Measurements from ENCODE around the gene GDI1. TPM values are rescaled to one million over a fixed set of nuclear protein-coding genes. Genes with fewer than 3 reads are reported as not detected.

Gene GDI1
- total and polyA plus RNA-seq, 2 donors (not counting 1 experiment from before 2014, with no cell fraction given), result 199 to 311 TPM

DNA sequence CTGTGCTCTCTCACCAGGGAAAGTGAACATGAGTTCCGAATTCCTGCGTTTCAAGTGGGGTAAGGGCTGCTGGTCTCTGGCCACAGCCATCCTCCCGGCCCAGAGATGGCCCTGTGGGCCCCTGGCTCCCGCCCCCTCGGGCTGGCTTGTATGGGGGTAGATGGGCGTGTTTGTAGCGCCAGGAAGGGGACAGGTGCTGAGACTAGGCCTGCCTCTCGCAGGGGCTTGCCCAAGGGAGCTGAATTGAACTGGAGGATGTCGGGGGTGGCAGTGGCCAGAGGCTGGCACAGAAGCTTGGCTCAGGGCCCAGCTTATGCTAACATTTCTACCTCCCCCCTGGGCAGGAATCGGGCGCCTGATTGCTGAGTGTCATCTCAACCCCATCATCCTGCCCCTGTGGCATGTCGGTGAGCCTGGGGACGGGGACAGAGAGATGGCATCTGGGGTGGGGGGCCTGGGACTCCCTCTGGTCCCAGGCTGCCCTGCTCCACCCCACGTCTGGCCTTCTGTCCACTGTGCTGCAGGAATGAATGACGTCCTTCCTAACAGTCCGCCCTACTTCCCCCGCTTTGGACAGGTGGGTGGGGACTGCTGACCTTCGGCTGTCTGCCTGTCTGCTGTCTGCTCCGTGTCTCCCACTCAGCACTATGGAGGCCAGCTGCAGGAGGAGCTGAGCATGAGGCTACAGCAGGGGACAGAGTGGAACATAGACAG lies 17.1 kb upstream of the GDI1 start:
- CTCF ChIA-PET, result no interaction called here
- Histone ChIP-seq H4K20me1 (ENCODE audit: control insufficient read depth, insufficient read depth, low read length, poor library complexity, severe bottlenecking) (no peaks in the 10 kb centered on the region), H3K9me3 (ENCODE audit: control extremely low read depth in 1 of 3, control insufficient read depth in 2 of 3, insufficient read depth in 1 of 3, low read length in 2 of 3) (no peaks in the 10 kb centered on the region), H3K27me3 (replicated peaks in 1 of 4; ENCODE audit: control extremely low read depth in 1 of 4, control insufficient read depth in 3 of 4, insufficient read depth in 4 of 4, low read length in 3 of 4) (no peaks in the 10 kb centered on the region), H3K4me3 (ENCODE audit: control extremely low read depth in 1 of 5, extremely low read depth in 1 of 5, insufficient read depth in 1 of 5, low read depth in 2 of 5, low read length in 4 of 5) (no peak overlapping the region), H3K79me2 (ENCODE audit: control insufficient read depth, insufficient read depth, low read length) (no peaks in the 10 kb centered on the region), H3K4me1 (ENCODE audit: control insufficient read depth in 2 of 2, insufficient read depth in 2 of 2, low read length in 2 of 2) (no peaks in the 10 kb centered on the region), H2AFZ (ENCODE audit: insufficient read depth, low read depth, low read length, poor library complexity, severe bottlenecking) (no peak overlapping the region), H3K4me2 (replicated peaks; ENCODE audit: low read depth, low read length, poor library complexity, severe bottlenecking) (no peak overlapping the region), H3K27ac (ENCODE audit: low read length in 2 of 2) (no peak overlapping the region), H3K36me3 (replicated peaks in 1 of 2; ENCODE audit: control extremely low read depth in 1 of 2, control insufficient read depth in 1 of 2, extremely low read depth in 1 of 2, insufficient read depth in 2 of 2, low read length in 1 of 2) (peaks cover 0 to 3% of the 10 kb centered on the region in 2 experiments), H3K9ac (ENCODE audit: low read length) (no peak overlapping the region)
- no peaks in the 10 kb centered on the region for H3K9me3 Mint-ChIP-seq (ENCODE audit: insufficient read depth)
- ATAC-seq (ENCODE audit: low read depth) (no peak), DNase-seq (no peak)
- H3K27me3 Mint-ChIP-seq, result no peaks in the 10 kb centered on the region
- H3K4me3 Mint-ChIP-seq, result no peak overlapping the region
- H3K27ac Mint-ChIP-seq, result no peak overlapping the region
- TF ChIP-seq, protein P1, sequence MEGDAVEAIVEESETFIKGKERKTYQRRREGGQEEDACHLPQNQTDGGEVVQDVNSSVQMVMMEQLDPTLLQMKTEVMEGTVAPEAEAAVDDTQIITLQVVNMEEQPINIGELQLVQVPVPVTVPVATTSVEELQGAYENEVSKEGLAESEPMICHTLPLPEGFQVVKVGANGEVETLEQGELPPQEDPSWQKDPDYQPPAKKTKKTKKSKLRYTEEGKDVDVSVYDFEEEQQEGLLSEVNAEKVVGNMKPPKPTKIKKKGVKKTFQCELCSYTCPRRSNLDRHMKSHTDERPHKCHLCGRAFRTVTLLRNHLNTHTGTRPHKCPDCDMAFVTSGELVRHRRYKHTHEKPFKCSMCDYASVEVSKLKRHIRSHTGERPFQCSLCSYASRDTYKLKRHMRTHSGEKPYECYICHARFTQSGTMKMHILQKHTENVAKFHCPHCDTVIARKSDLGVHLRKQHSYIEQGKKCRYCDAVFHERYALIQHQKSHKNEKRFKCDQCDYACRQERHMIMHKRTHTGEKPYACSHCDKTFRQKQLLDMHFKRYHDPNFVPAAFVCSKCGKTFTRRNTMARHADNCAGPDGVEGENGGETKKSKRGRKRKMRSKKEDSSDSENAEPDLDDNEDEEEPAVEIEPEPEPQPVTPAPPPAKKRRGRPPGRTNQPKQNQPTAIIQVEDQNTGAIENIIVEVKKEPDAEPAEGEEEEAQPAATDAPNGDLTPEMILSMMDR (IDR thresholded peaks at IDR 0.05), result no peak
- no peak for TF ChIP-seq EZH2 (IDR thresholded peaks at IDR 0.05; ENCODE audit: borderline replicate concordance, insufficient read depth, low read depth, low read length, poor library complexity, severe bottlenecking)
- intact Hi-C loops (cut with micrococcal nuclease), result no loop called here
- peaks cover 4% of the 10 kb centered on the region for H3K4me1 Mint-ChIP-seq
- POLR2A ChIA-PET, result no interaction called here
- 95% methylated on average over 10 of the region's 19 CpGs for WGBS (ENCODE audit: insufficient coverage)

GRCh38 chrX:154420402-154420756 lies 16.6 kb upstream of the GDI1 start:
- Mint-ChIP-seq H3K9me3 (ENCODE audit: insufficient read depth) (no peaks in the 10 kb centered on the region), H3K27me3 (no peaks in the 10 kb centered on the region), H3K4me1 (peaks cover 4% of the 10 kb centered on the region), H3K27ac (no peak overlapping the region), H3K4me3 (no peak overlapping the region)
- Histone ChIP-seq H3K4me1 (ENCODE audit: control insufficient read depth in 2 of 2, insufficient read depth in 2 of 2, low read length in 2 of 2) (no peaks in the 10 kb centered on the region), H3K9ac (ENCODE audit: low read length) (no peak overlapping the region), H3K27me3 (replicated peaks in 1 of 4; ENCODE audit: control extremely low read depth in 1 of 4, control insufficient read depth in 3 of 4, insufficient read depth in 4 of 4, low read length in 3 of 4) (no peaks in the 10 kb centered on the region), H2AFZ (ENCODE audit: insufficient read depth, low read depth, low read length, poor library complexity, severe bottlenecking) (no peak overlapping the region), H3K36me3 (replicated peaks in 1 of 2; ENCODE audit: control extremely low read depth in 1 of 2, control insufficient read depth in 1 of 2, extremely low read depth in 1 of 2, insufficient read depth in 2 of 2, low read length in 1 of 2) (peaks cover 0 to 3% of the 10 kb centered on the region in 2 experiments), H3K27ac (ENCODE audit: low read length in 2 of 2) (no peak overlapping the region), H3K4me3 (ENCODE audit: control extremely low read depth in 1 of 5, extremely low read depth in 1 of 5, insufficient read depth in 1 of 5, low read depth in 2 of 5, low read length in 4 of 5) (no peak overlapping the region), H3K79me2 (ENCODE audit: control insufficient read depth, insufficient read depth, low read length) (no peaks in the 10 kb centered on the region), H4K20me1 (ENCODE audit: control insufficient read depth, insufficient read depth, low read length, poor library complexity, severe bottlenecking) (no peaks in the 10 kb centered on the region), H3K9me3 (ENCODE audit: control extremely low read depth in 1 of 3, control insufficient read depth in 2 of 3, insufficient read depth in 1 of 3, low read length in 2 of 3) (no peaks in the 10 kb centered on the region), H3K4me2 (replicated peaks; ENCODE audit: low read depth, low read length, poor library complexity, severe bottlenecking) (no peak overlapping the region)
- ChIA-PET CTCF (no interaction called here), POLR2A (no interaction called here)
- WGBS (ENCODE audit: insufficient coverage), result 100% methylated on average over 5 of the region's 10 CpGs
- DNase-seq, result no peak
- ATAC-seq (ENCODE audit: low read depth), result no peak
- TF ChIP-seq, protein P1 (IDR thresholded peaks at IDR 0.05), result no peak
- TF ChIP-seq EZH2 (IDR thresholded peaks at IDR 0.05; ENCODE audit: borderline replicate concordance, insufficient read depth, low read depth, low read length, poor library complexity, severe bottlenecking), result no peak
- intact Hi-C loops (cut with micrococcal nuclease), result no loop called here

Data from B cell (primary cell).